Gastrocnemius medialis (tissue), 4 donors: ENCODE measurements around the gene RPS23.

Experiments
- CTCF ChIP-seq, 5 experiments: fragments of 450-650 bp in 3 of 5; fragments of 200-600 bp in 2 of 5; sonication (generic) in 2 of 5; IDR thresholded peaks in 4 of 5; conservative IDR thresholded peaks in 1 of 5; 1 replicate in 4 of 5; 2 replicates in 1 of 5; pipeline ENCODE4 v1.5.1; 2016 to 2019; ENCODE audit warnings: antibody characterized with exemption in 5 of 5, mild to moderate bottlenecking in 3 of 5, moderate library complexity in 3 of 5
- POLR2A ChIP-seq, 2 donors: fragments of 450-650 bp; IDR thresholded peaks; one replicate each; pipeline ENCODE4 v1.6.1; 2017; ENCODE audit warnings: antibody characterized with exemption in 2 of 2, mild to moderate bottlenecking in 2 of 2, moderate library complexity in 2 of 2

- TF ChIP-seq CTCF (IDR thresholded peaks at IDR 0.05 in 4 of 5, conservative IDR thresholded peaks at IDR 0.05 in 1 of 5) (no peak), POLR2A (IDR thresholded peaks at IDR 0.05) (no peak)
Observed at GRCh38 chr5:82285206-82285605, 7.1 kb upstream of the RPS23 start.
